GM18858 (cell line): ENCODE data around the gene SERPINB12.

ENCODE experiments used
- ATAC-seq: cut with Tn5 transposase; IDR thresholded peaks from one replicate; pipeline ENCODE4 v1.9.1; 2021; ENCODE audit not compliant: unreplicated experiment

Gene SERPINB12

GRCh38 chr18:63550068-63550467, 7.9 kb downstream of the SERPINB12 start:
- ATAC-seq = no peak

GRCh38 chr18:63551769-63552168, 9.6 kb downstream of the SERPINB12 start:
- ATAC-seq = no peak

- no peak for ATAC-seq
Measured at GRCh38 chr18:63552581-63552980, 10.4 kb downstream of the SERPINB12 start.

- ATAC-seq = no peak
Measured at GRCh38 chr18:63553081-63553480, 10.9 kb downstream of the SERPINB12 start.

GRCh38 chr18:63559567-63560491, 17.7 kb downstream of the SERPINB12 start:
- no peak for ATAC-seq

- ATAC-seq = peak; percentile 74
Measured at GRCh38 chr18:63562284-63562683, 20.1 kb downstream of the SERPINB12 start.

GRCh38 chr18:63564021-63564420, 21.9 kb downstream of the SERPINB12 start:
- no peak for ATAC-seq

- ATAC-seq = no peak
Measured at GRCh38 chr18:63564561-63564960, 22.4 kb downstream of the SERPINB12 start.

- ATAC-seq = no peak
Measured at GRCh38 chr18:63567276-63567675, 25.1 kb downstream of the SERPINB12 start.

- ATAC-seq = no peak
Measured at GRCh38 chr18:63567825-63568224, 25.7 kb downstream of the SERPINB12 start.

GRCh38 chr18:63570721-63571120, 28.6 kb downstream of the SERPINB12 start:
- no peak for ATAC-seq

- no peak for ATAC-seq
Measured at GRCh38 chr18:63575681-63576080, 33.5 kb downstream of the SERPINB12 start.

- ATAC-seq = peak; percentile 69
Measured at GRCh38 chr18:63578357-63578958, 36.3 kb downstream of the SERPINB12 start.

GRCh38 chr18:63579616-63580015, 37.4 kb downstream of the SERPINB12 start:
- ATAC-seq = no peak

- ATAC-seq = no peak
Measured at GRCh38 chr18:63585988-63586387, 43.8 kb downstream of the SERPINB12 start.

GRCh38 chr18:63586431-63586830, 44.3 kb downstream of the SERPINB12 start:
- ATAC-seq = no peak

GRCh38 chr18:63586966-63587365, 44.8 kb downstream of the SERPINB12 start, which contains the start of gene SERPINB13:
Gene SERPINB13, plus strand, starts transcription at chr18:63587343. Its CDS starts 1,325 bp downstream, at chr18:63588668.
- no peak for ATAC-seq

- no peak for ATAC-seq
Measured at GRCh38 chr18:63588909-63589308, 46.7 kb downstream of the SERPINB12 start.

- no peak for ATAC-seq
Measured at GRCh38 chr18:63590373-63590772, 48.2 kb downstream of the SERPINB12 start.

- ATAC-seq = no peak
Measured at GRCh38 chr18:63590966-63591695, 49.0 kb downstream of the SERPINB12 start.

GRCh38 chr18:63591725-63592124, 49.6 kb downstream of the SERPINB12 start:
- ATAC-seq = no peak
